Naive thymus-derived CD4-positive, alpha-beta T cell (primary cell): ENCODE data around the gene SCMH1. TPM values are rescaled to one million over a fixed set of nuclear protein-coding genes. Genes with fewer than 3 reads are reported as not detected.

Source experiments
- ATAC-seq: fragments of 150-1000 bp; cut with Tn5 transposase; 2 replicates; pipeline ENCODE4 v1.10.0; 2021; ENCODE audit warnings: mild to moderate bottlenecking, moderate library complexity
- CTCF ChIA-PET: fragments of 350-600 bp; sonication (Branson Sonifier 250); formaldehyde crosslinking; loops from one replicate; lab custom pipeline; 2021; ENCODE audit warnings: antibody characterized with exemption; lab: Charles Lee
- POLR2A ChIA-PET: fragments of 350-600 bp; sonication (Branson Sonifier 250); formaldehyde crosslinking; loops from one replicate; lab custom pipeline; 2021; ENCODE audit warnings: antibody characterized with exemption, inconsistent platforms; lab: Charles Lee
- DNase-seq, 9 donors: peaks; one replicate each; pipeline versions ENCODE4 v3.0.0 to v3.0.0-alpha.2; 2020 to 2022; ENCODE audit warnings: mixed read lengths in 1 of 9
- H3K27ac ChIP-seq: one replicate; pipeline ENCODE4 v1.7.0; 2013; ENCODE audit warnings: mild to moderate bottlenecking, low read depth, low read length, moderate library complexity
- H3K27me3 ChIP-seq, 2 donors: one replicate each; pipeline ENCODE4 v1.7.0; 2013; ENCODE audit warnings: low read length in 2 of 2, mild to moderate bottlenecking in 2 of 2, moderate library complexity in 2 of 2; ENCODE audit not compliant: control insufficient read depth in 2 of 2, insufficient read depth in 2 of 2
- H3K36me3 ChIP-seq, 3 experiments: 1 replicate in 2 of 3; 2 replicates in 1 of 3; pipeline ENCODE4 v1.7.0; 2013; ENCODE audit warnings: low read length in 3 of 3, mild to moderate bottlenecking in 3 of 3, moderate library complexity in 1 of 3; ENCODE audit not compliant: insufficient read depth in 3 of 3, control insufficient read depth in 2 of 3
- H3K4me1 ChIP-seq, 2 donors: one replicate each; pipeline ENCODE4 v1.7.0; 2013; ENCODE audit warnings: low read length in 2 of 2, mild to moderate bottlenecking in 2 of 2, moderate library complexity in 1 of 2; ENCODE audit not compliant: control insufficient read depth in 2 of 2, insufficient read depth in 2 of 2
- H3K4me3 ChIP-seq: 2 replicates; pipeline ENCODE4 v1.7.0; 2013; ENCODE audit warnings: mild to moderate bottlenecking, low read length
- H3K9me3 ChIP-seq, 3 experiments: 1 replicate in 2 of 3; 2 replicates in 1 of 3; pipeline ENCODE4 v1.7.0; 2013; ENCODE audit warnings: low read length in 3 of 3; ENCODE audit not compliant: control insufficient read depth in 2 of 3
- H3K27ac Mint-ChIP-seq, 9 donors: one replicate each; pipeline ENCODE4 v1.8.0; 2020 to 2022; ENCODE audit warnings: mixed read lengths in 9 of 9, mild to moderate bottlenecking in 8 of 9, moderate library complexity in 5 of 9, inconsistent platforms in 2 of 9
- H3K27me3 Mint-ChIP-seq, 5 donors: one replicate each; pipeline ENCODE4 v1.8.0; 2021 to 2022; ENCODE audit warnings: mixed read lengths in 5 of 5, mild to moderate bottlenecking in 1 of 5
- H3K36me3 Mint-ChIP-seq, 5 donors: one replicate each; pipeline ENCODE4 v1.8.0; 2020 to 2022; ENCODE audit warnings: mixed read lengths in 5 of 5, mild to moderate bottlenecking in 3 of 5, inconsistent platforms in 1 of 5
- H3K4me1 Mint-ChIP-seq, 7 donors: one replicate each; pipeline ENCODE4 v1.8.0; 2020 to 2022; ENCODE audit warnings: mixed read lengths in 7 of 7, mild to moderate bottlenecking in 3 of 7, inconsistent platforms in 1 of 7
- H3K4me3 Mint-ChIP-seq, 10 donors: one replicate each; pipeline ENCODE4 v1.8.0; 2020 to 2022; ENCODE audit warnings: mild to moderate bottlenecking in 10 of 10, mixed read lengths in 10 of 10, moderate library complexity in 6 of 10, inconsistent platforms in 2 of 10
- H3K9me3 Mint-ChIP-seq, 11 donors: one replicate each; pipeline ENCODE4 v1.8.0; 2020 to 2022; ENCODE audit warnings: mixed read lengths in 11 of 11, mild to moderate bottlenecking in 4 of 11, inconsistent platforms in 1 of 11, moderate library complexity in 1 of 11
- intact Hi-C, 2 donors: fragments of 100-400 bp; cut with micrococcal nuclease; formaldehyde crosslinking; loops; one replicate each; pipeline ENCODE4 v1.15.1; 2023
- polyA plus RNA-seq, 2 donors: library from polyadenylated mRNA; unstranded; fragments of 300-500 nt; fragmentation: Illumina TruSeq; gene quantifications; one replicate each; pipeline ENCODE4 v1.2.3, GENCODE V29; 2021
- total RNA-seq, 6 experiments: library from RNA in 5 of 6; stranded (reverse) in 5 of 6; gene quantifications; 1 replicate in 5 of 6; 2 replicates in 1 of 6; pipeline ENCODE4 v1.2.3 and lab custom pipeline; 2021 to 2026

Gene SCMH1
- total and polyA plus RNA-seq, 7 experiments from 2014 or later: 3.6 to 18.6 (median 16.8) TPM

DNA sequence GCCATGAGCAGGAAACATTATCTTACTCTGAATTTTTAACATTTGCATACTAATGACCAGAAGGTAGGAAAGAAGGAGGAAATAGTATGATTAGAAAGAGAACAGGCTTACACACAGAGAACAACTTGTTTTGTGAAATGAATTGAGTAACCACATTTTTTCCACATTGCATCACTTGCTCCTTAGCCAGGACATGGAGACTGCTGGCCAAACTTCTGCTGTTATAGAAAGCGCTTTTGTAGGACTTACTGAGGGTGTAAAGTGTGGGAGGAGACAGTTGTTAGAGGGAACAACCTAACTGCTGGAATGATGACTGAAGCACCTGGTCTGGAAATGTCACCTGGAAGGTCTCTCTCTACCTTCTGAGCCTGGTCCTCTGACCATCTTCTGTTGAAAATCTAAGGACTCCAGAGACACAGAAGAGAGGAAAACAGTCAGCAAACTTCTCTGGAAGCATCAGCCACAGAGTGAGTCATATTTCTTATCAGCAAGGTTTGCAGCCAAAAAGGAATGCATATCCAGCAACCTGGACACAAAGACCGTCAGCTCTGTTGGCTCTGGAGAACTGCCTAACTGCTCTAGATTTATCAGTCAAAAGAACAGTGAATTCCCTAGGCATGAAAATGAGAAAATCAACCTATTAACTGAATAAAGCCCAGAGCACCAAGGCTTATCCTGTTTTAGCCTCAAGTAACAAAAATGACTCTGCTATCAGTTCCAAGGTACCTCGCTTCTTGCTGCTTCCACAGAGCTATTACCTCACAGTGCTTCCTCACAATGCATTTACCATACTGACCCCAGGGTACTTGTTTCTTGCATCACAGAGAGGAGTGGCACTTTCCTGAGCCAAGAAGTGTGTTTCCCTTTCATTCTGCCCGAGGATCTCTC, 132.6 kb downstream of the SCMH1 start:
- Histone ChIP-seq H3K27me3 (no peaks in the 10 kb centered on the region), H3K4me1 (no peaks in the 10 kb centered on the region), H3K9me3 (no peaks in the 10 kb centered on the region), H3K27ac (no peak overlapping the region), H3K36me3 (peaks cover 0 to 13% (median 0%) of the 10 kb centered on the region in 3 experiments), H3K4me3 (no peak overlapping the region)
- Mint-ChIP-seq H3K4me3 (no peak overlapping the region), H3K27ac (no peak overlapping the region), H3K9me3 (no peaks in the 10 kb centered on the region), H3K36me3 (peaks cover 3 to 67% (median 32%) of the 10 kb centered on the region in 5 donors), H3K27me3 (no peaks in the 10 kb centered on the region), H3K4me1 (peaks cover 0 to 1% (median 0%) of the 10 kb centered on the region in 7 donors)
- CTCF ChIA-PET: no interaction called here
- intact Hi-C loops: no loop called here
- POLR2A ChIA-PET: no interaction called here
- no peak for DNase-seq
- ATAC-seq: peak; percentile 40

DNA sequence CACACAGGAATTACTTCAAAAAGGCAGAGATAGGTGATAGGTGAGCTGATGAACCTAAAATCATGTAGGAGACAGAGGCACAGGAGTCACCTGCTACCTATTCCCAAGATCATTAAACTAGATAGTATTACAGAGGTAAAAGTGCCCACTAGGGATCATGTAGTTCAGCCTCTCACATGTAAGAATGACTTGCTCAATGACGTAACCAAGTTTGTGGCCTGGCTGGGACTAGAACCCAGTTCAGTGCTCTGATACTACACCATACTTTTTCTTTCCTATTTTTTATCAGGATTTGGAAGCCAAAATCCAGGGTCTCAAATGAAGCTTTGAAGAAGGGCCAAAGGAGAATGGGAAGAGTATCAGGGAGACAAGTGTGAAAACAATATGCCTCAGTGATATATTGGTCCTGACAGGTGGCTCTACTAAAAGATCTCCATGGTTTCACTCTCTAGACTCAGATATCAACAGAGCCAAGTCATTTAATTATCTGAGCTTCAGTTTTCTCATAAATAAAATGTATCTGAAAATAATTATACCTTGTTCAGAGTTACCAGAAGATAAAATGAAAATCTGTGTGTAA, 133.3 kb downstream of the SCMH1 start:
- Mint-ChIP-seq H3K36me3 (peaks cover 3 to 64% (median 32%) of the 10 kb centered on the region in 5 donors), H3K27ac (no peak overlapping the region), H3K4me3 (no peak overlapping the region), H3K4me1 (peaks cover 0 to 3% (median 0%) of the 10 kb centered on the region in 7 donors), H3K27me3 (no peaks in the 10 kb centered on the region), H3K9me3 (no peaks in the 10 kb centered on the region)
- Histone ChIP-seq H3K27me3 (no peaks in the 10 kb centered on the region), H3K9me3 (no peaks in the 10 kb centered on the region), H3K36me3 (peaks cover 0 to 13% (median 0%) of the 10 kb centered on the region in 3 experiments), H3K4me1 (no peaks in the 10 kb centered on the region), H3K4me3 (no peak overlapping the region), H3K27ac (no peak overlapping the region)
- ChIA-PET POLR2A (no interaction called here), CTCF (no interaction called here)
- no peak for DNase-seq
- no peak for ATAC-seq
- intact Hi-C loops: no loop called here

DNA sequence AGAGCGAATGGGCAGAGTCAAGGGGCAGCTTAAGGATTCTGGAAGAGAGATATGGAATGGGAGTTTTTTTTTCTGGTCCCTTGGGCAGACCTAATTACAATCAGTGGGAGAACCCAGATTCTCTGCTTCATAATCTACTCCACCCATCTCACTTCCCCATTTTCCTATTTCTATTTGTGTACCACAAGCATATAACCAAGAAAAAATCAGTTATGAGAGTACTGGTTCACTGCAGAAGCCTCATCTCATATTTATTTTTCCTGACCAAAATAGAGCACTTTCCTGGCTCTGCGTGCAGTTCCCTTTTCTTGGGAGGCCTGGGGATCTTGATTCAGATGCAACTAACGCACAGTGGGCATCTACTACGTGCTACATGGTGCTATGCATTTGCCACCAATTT, 138.3 kb downstream of the SCMH1 start:
- no peak overlapping the region for H3K27ac ChIP-seq
- POLR2A ChIA-PET: no interaction called here
- CTCF ChIA-PET: no interaction called here
- intact Hi-C loops: no loop called here
- ATAC-seq: no peak
- H3K27ac Mint-ChIP-seq: no peak overlapping the region
- H3K9me3 Mint-ChIP-seq: no peaks in the 10 kb centered on the region
- no peak overlapping the region for H3K4me3 Mint-ChIP-seq
- no peak for DNase-seq
- peaks cover 0 to 51% (median 6%) of the 10 kb centered on the region in 5 donors for H3K36me3 Mint-ChIP-seq
- H3K4me3 ChIP-seq: no peak overlapping the region
- no peaks in the 10 kb centered on the region for H3K9me3 ChIP-seq
- H3K4me1 Mint-ChIP-seq: peaks cover 0 to 2% (median 0%) of the 10 kb centered on the region in 7 donors
- H3K27me3 ChIP-seq: no peaks in the 10 kb centered on the region
- no peaks in the 10 kb centered on the region for H3K4me1 ChIP-seq
- no peaks in the 10 kb centered on the region for H3K27me3 Mint-ChIP-seq
- no peaks in the 10 kb centered on the region for H3K36me3 ChIP-seq

DNA sequence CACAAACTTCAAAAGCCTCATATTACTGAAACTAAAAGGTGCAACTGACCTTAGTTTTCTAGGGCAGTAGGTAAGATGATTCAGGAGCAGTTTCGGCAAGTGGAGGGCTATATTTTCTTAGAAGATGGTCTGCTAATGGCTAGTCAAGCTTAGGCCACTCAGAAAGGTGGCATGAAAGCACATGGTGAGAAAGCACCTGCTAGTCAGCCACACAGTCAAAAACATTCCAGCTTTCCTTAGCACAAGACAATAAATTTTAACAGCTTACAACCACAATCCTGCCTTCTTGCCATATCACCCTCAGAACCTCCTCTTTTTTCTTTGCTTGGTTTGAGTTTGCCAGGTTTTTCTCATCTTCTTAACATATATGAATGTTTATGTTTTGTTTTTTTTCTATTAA, 139.5 kb downstream of the SCMH1 start:
- intact Hi-C loops: no loop called here
- H3K4me1 ChIP-seq: no peaks in the 10 kb centered on the region
- no peaks in the 10 kb centered on the region for H3K9me3 ChIP-seq
- no peaks in the 10 kb centered on the region for H3K27me3 ChIP-seq
- H3K4me3 Mint-ChIP-seq: no peak overlapping the region
- ATAC-seq (no peak), DNase-seq (no peak)
- no peaks in the 10 kb centered on the region for H3K9me3 Mint-ChIP-seq
- H3K27ac ChIP-seq: no peak overlapping the region
- ChIA-PET CTCF (interaction anchor here (0.8 kb wide), 1 partner anchor 150 kb away, joined by 3 read pairs; no protein-coding TSS in a partner anchor), POLR2A (no interaction called here)
- no peaks in the 10 kb centered on the region for H3K36me3 ChIP-seq
- no peaks in the 10 kb centered on the region for H3K27me3 Mint-ChIP-seq
- H3K4me1 Mint-ChIP-seq: peaks cover 0 to 2% (median 0%) of the 10 kb centered on the region in 7 donors
- peaks cover 0 to 41% (median 5%) of the 10 kb centered on the region in 5 donors for H3K36me3 Mint-ChIP-seq
- no peak overlapping the region for H3K27ac Mint-ChIP-seq
- H3K4me3 ChIP-seq: no peak overlapping the region

DNA sequence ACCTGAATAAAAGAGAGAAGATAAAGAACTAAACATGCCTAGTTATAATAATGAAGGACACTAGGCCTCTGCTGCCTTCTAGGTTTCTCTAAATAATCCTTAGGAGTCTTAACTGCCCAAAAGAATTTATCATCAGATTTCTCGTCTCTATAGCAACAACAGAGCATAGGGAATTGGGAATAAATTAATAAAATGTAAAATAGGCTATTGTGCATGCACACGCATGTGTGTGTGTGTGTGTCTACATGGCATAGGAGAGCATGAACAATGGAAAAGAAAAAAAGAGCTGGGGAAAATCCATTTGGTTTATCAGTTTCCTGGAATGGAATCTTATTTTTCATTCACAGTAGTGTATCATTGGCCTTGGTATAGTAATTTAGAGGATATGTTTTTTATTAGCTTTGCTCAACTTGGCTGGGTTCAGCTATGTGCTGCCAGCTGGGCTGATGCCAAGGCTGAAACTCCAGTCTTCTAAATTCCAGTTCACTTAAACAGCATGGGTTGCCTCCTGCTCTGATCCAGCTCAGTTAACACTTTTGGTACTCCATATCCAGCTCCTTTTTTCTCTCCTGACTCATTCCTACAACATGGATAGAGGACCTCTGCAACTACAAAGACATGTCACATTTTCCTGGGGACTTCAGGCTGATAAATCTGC, 140.0 kb downstream of the SCMH1 start:
- ChIA-PET CTCF (interaction anchor here (0.8 kb wide), 1 partner anchor 149 kb away, joined by 3 read pairs; no protein-coding TSS in a partner anchor), POLR2A (no interaction called here)
- H3K9me3 ChIP-seq: no peaks in the 10 kb centered on the region
- no peak for ATAC-seq
- H3K27ac ChIP-seq: no peak overlapping the region
- intact Hi-C loops: no loop called here
- Mint-ChIP-seq H3K9me3 (no peaks in the 10 kb centered on the region), H3K27me3 (no peaks in the 10 kb centered on the region), H3K4me1 (peaks cover 0 to 2% (median 0%) of the 10 kb centered on the region in 7 donors), H3K4me3 (no peak overlapping the region), H3K27ac (no peak overlapping the region), H3K36me3 (peaks cover 0 to 38% (median 2%) of the 10 kb centered on the region in 5 donors)
- H3K4me1 ChIP-seq: no peaks in the 10 kb centered on the region
- no peak overlapping the region for H3K4me3 ChIP-seq
- no peaks in the 10 kb centered on the region for H3K36me3 ChIP-seq
- DNase-seq: no peak
- H3K27me3 ChIP-seq: no peaks in the 10 kb centered on the region

DNA sequence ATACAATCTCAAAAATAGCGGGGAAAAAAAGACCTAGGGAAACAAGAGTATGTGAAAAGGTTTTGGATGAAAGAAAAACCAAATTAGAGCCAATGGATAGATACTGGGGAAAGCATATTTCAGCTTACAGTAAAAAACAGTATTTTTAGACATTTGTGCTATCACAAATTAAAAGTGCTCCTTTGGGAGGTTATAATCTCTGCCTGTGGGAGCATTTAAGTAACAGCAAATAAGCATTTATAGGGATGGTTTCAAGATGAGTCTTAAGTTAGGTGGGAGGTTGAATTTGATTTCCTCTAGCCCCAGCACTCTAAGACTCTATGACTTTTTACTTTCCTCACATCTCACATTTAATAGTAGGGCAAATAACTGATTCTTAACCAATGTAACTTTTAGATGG, 141.0 kb downstream of the SCMH1 start:
- intact Hi-C loops: no loop called here
- Histone ChIP-seq H3K4me1 (no peaks in the 10 kb centered on the region), H3K27me3 (no peaks in the 10 kb centered on the region), H3K27ac (no peak overlapping the region), H3K9me3 (no peaks in the 10 kb centered on the region), H3K4me3 (no peak overlapping the region), H3K36me3 (no peaks in the 10 kb centered on the region)
- ChIA-PET POLR2A (no interaction called here), CTCF (no interaction called here)
- Mint-ChIP-seq H3K4me3 (no peak overlapping the region), H3K27ac (no peak overlapping the region), H3K27me3 (no peaks in the 10 kb centered on the region), H3K4me1 (peaks cover 0 to 2% (median 0%) of the 10 kb centered on the region in 7 donors), H3K36me3 (peaks cover 0 to 28% (median 0%) of the 10 kb centered on the region in 5 donors), H3K9me3 (no peaks in the 10 kb centered on the region)
- no peak for ATAC-seq
- no peak for DNase-seq
